CD4-positive, alpha-beta memory T cell (primary cell): ENCODE measurements around the gene IL17RB. TPM values are rescaled to one million over a fixed set of nuclear protein-coding genes. Genes with fewer than 3 reads are reported as not detected.

Source experiments
- CTCF ChIA-PET: fragments of 350-600 bp; sonication (Branson Sonifier 250); formaldehyde crosslinking; loops from one replicate; lab custom pipeline; 2021; ENCODE audit warnings: inconsistent platforms; ENCODE audit not compliant: partially characterized antibody; lab: Charles Lee
- POLR2A ChIA-PET: fragments of 350-600 bp; sonication (Branson Sonifier 250); formaldehyde crosslinking; loops from one replicate; lab custom pipeline; 2021; ENCODE audit not compliant: partially characterized antibody; lab: Charles Lee
- DNase-seq, 5 donors: peaks; one replicate each; pipeline versions ENCODE4 v3.0.0 to v3.0.0-alpha.2; 2020 to 2022; ENCODE audit warnings: mixed read lengths in 1 of 5
- H3K27ac ChIP-seq: one replicate; pipeline ENCODE4 v1.7.0; 2013; ENCODE audit warnings: low read depth, low read length
- H3K27me3 ChIP-seq: 2 replicates; pipeline ENCODE4 v1.7.0; 2013; ENCODE audit warnings: mild to moderate bottlenecking, low read length, moderate library complexity; ENCODE audit not compliant: insufficient read depth
- H3K36me3 ChIP-seq: 2 replicates; pipeline ENCODE4 v1.7.0; 2013; ENCODE audit warnings: mild to moderate bottlenecking, low read length, moderate library complexity; ENCODE audit not compliant: insufficient read depth
- H3K4me1 ChIP-seq: 2 replicates; pipeline ENCODE4 v1.7.0; 2013; ENCODE audit warnings: mild to moderate bottlenecking, low read length, moderate library complexity; ENCODE audit not compliant: insufficient read depth
- H3K4me3 ChIP-seq, 2 donors: one replicate each; pipeline ENCODE4 v1.7.0; 2013; ENCODE audit warnings: low read length in 2 of 2, mild to moderate bottlenecking in 1 of 2
- H3K9me3 ChIP-seq, 2 donors: one replicate each; pipeline ENCODE4 v1.7.0; 2013; ENCODE audit warnings: low read length in 2 of 2, control low read depth in 1 of 2; ENCODE audit not compliant: control insufficient read depth in 1 of 2
- H3K27ac Mint-ChIP-seq, 7 donors: one replicate each; pipeline ENCODE4 v1.8.0; 2020 to 2021; ENCODE audit warnings: mixed read lengths in 7 of 7, mild to moderate bottlenecking in 6 of 7, inconsistent platforms in 3 of 7, moderate library complexity in 3 of 7
- H3K27me3 Mint-ChIP-seq, 2 donors: one replicate each; pipeline ENCODE4 v1.8.0; 2020 to 2021; ENCODE audit warnings: mixed read lengths in 2 of 2
- H3K36me3 Mint-ChIP-seq, 2 donors: one replicate each; pipeline ENCODE4 v1.8.0; 2020 to 2021; ENCODE audit warnings: mixed read lengths in 2 of 2, inconsistent platforms in 1 of 2, mild to moderate bottlenecking in 1 of 2
- H3K4me1 Mint-ChIP-seq, 4 donors: one replicate each; pipeline ENCODE4 v1.8.0; 2020 to 2021; ENCODE audit warnings: mixed read lengths in 4 of 4, mild to moderate bottlenecking in 1 of 4
- H3K4me3 Mint-ChIP-seq, 8 donors: one replicate each; pipeline ENCODE4 v1.8.0; 2020 to 2021; ENCODE audit warnings: mixed read lengths in 8 of 8, mild to moderate bottlenecking in 7 of 8, moderate library complexity in 6 of 8, inconsistent platforms in 3 of 8
- H3K9me3 Mint-ChIP-seq, 8 donors: one replicate each; pipeline ENCODE4 v1.8.0; 2020 to 2021; ENCODE audit warnings: mixed read lengths in 8 of 8, mild to moderate bottlenecking in 5 of 8, inconsistent platforms in 3 of 8, moderate library complexity in 1 of 8
- intact Hi-C: fragments of 100-400 bp; cut with micrococcal nuclease; formaldehyde crosslinking; loops from one replicate; pipeline ENCODE4 v1.15.1; 2023
- polyA plus RNA-seq, 2 donors: library from polyadenylated mRNA; unstranded; fragments of 300-500 nt; fragmentation: Illumina TruSeq; gene quantifications; one replicate each; pipeline ENCODE4 v1.2.3, GENCODE V29; 2021
- total RNA-seq, 2 experiments: library from RNA; stranded (reverse); gene quantifications; one replicate each; pipeline ENCODE4 v1.2.3, GENCODE V29; 2021

Gene IL17RB
- total and polyA plus RNA-seq, 4 experiments from 2014 or later = 0.09 to 1.0 (median 0.76) TPM

- no peak overlapping the region for H3K27ac ChIP-seq
- no peak overlapping the region for H3K4me3 ChIP-seq
- intact Hi-C loops = no loop called here
- peaks cover 2 to 10% of the 10 kb centered on the region in 2 donors for H3K27me3 Mint-ChIP-seq
- no peaks in the 10 kb centered on the region for H3K27me3 ChIP-seq
- no peak for DNase-seq
- H3K36me3 ChIP-seq = no peaks in the 10 kb centered on the region
- no peaks in the 10 kb centered on the region for H3K4me1 Mint-ChIP-seq
- no peaks in the 10 kb centered on the region for H3K36me3 Mint-ChIP-seq
- no peaks in the 10 kb centered on the region for H3K9me3 Mint-ChIP-seq
- H3K4me1 ChIP-seq = no peaks in the 10 kb centered on the region
- POLR2A ChIA-PET = no interaction called here
- no peaks in the 10 kb centered on the region for H3K9me3 ChIP-seq
- CTCF ChIA-PET = no interaction called here
- H3K27ac Mint-ChIP-seq = no peak overlapping the region
- no peak overlapping the region for H3K4me3 Mint-ChIP-seq
Measured at GRCh38 chr3:53808496-53808895, 37.9 kb upstream of the IL17RB start.

- Mint-ChIP-seq H3K27ac (no peak overlapping the region), H3K27me3 (peaks cover 2 to 10% of the 10 kb centered on the region in 2 donors), H3K4me3 (no peak overlapping the region), H3K4me1 (no peaks in the 10 kb centered on the region), H3K9me3 (no peaks in the 10 kb centered on the region), H3K36me3 (no peaks in the 10 kb centered on the region)
- H3K4me3 ChIP-seq = no peak overlapping the region
- no peak overlapping the region for H3K27ac ChIP-seq
- H3K9me3 ChIP-seq = no peaks in the 10 kb centered on the region
- H3K27me3 ChIP-seq = no peaks in the 10 kb centered on the region
- CTCF ChIA-PET = no interaction called here
- no peak for DNase-seq
- POLR2A ChIA-PET = no interaction called here
- H3K4me1 ChIP-seq = no peaks in the 10 kb centered on the region
- intact Hi-C loops = no loop called here
- no peaks in the 10 kb centered on the region for H3K36me3 ChIP-seq
Measured at GRCh38 chr3:53809267-53809666, 37.1 kb upstream of the IL17RB start.

- H3K4me1 ChIP-seq = no peaks in the 10 kb centered on the region
- Mint-ChIP-seq H3K36me3 (no peaks in the 10 kb centered on the region), H3K27ac (no peak overlapping the region), H3K27me3 (peaks cover 2 to 8% of the 10 kb centered on the region in 2 donors), H3K4me3 (no peak overlapping the region), H3K9me3 (no peaks in the 10 kb centered on the region), H3K4me1 (no peaks in the 10 kb centered on the region)
- POLR2A ChIA-PET = no interaction called here
- no peak overlapping the region for H3K27ac ChIP-seq
- no peak overlapping the region for H3K4me3 ChIP-seq
- CTCF ChIA-PET = no interaction called here
- no peaks in the 10 kb centered on the region for H3K27me3 ChIP-seq
- intact Hi-C loops = no loop called here
- no peak for DNase-seq
- H3K36me3 ChIP-seq = no peaks in the 10 kb centered on the region
- H3K9me3 ChIP-seq = no peaks in the 10 kb centered on the region
Measured at GRCh38 chr3:53809764-53810400, 36.5 kb upstream of the IL17RB start.

GRCh38 chr3:53811143-53811927, 35.0 kb upstream of the IL17RB start:
- H3K27ac ChIP-seq = no peak overlapping the region
- no peaks in the 10 kb centered on the region for H3K27me3 ChIP-seq
- Mint-ChIP-seq H3K4me3 (no peak overlapping the region), H3K4me1 (no peaks in the 10 kb centered on the region), H3K9me3 (no peaks in the 10 kb centered on the region), H3K36me3 (no peaks in the 10 kb centered on the region), H3K27me3 (peaks cover 2 to 7% of the 10 kb centered on the region in 2 donors), H3K27ac (no peak overlapping the region)
- ChIA-PET POLR2A (no interaction called here), CTCF (no interaction called here)
- H3K36me3 ChIP-seq = no peaks in the 10 kb centered on the region
- no peaks in the 10 kb centered on the region for H3K9me3 ChIP-seq
- DNase-seq = no peak
- no peak overlapping the region for H3K4me3 ChIP-seq
- intact Hi-C loops = no loop called here
- H3K4me1 ChIP-seq = no peaks in the 10 kb centered on the region

GRCh38 chr3:53812434-53812833, 33.9 kb upstream of the IL17RB start:
- H3K9me3 Mint-ChIP-seq = no peaks in the 10 kb centered on the region
- H3K27me3 Mint-ChIP-seq = peaks cover 2 to 4% of the 10 kb centered on the region in 2 donors
- no peak for DNase-seq
- Histone ChIP-seq H3K27me3 (no peaks in the 10 kb centered on the region), H3K27ac (no peak overlapping the region), H3K4me1 (no peaks in the 10 kb centered on the region), H3K4me3 (no peak overlapping the region), H3K36me3 (no peaks in the 10 kb centered on the region), H3K9me3 (no peaks in the 10 kb centered on the region)
- intact Hi-C loops = no loop called here
- H3K4me3 Mint-ChIP-seq = no peak overlapping the region
- no peaks in the 10 kb centered on the region for H3K36me3 Mint-ChIP-seq
- no peaks in the 10 kb centered on the region for H3K4me1 Mint-ChIP-seq
- POLR2A ChIA-PET = no interaction called here
- no peak overlapping the region for H3K27ac Mint-ChIP-seq
- CTCF ChIA-PET = no interaction called here

DNA sequence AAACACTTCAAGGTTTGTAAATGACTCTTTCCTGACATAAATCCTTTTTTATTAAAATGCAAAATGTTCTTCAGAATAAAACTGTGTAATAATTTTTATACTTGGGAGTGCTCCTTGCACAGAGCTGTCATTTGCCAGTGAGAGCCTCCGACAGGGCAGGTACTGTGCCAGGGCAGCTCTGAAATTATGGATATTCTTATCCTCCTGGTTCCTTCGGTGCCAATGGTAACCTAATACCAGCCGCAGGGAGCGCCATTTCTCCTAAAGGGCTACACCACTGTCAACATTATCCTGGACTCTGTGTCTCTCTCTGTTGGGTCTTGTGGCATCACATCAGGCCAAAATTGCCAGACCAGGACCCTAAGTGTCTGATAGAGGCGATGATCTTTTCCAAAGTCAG, 33.1 kb upstream of the IL17RB start:
- intact Hi-C loops = no loop called here
- Mint-ChIP-seq H3K27me3 (peaks cover 4% of the 10 kb centered on the region in 2 donors), H3K9me3 (no peaks in the 10 kb centered on the region), H3K27ac (no peak overlapping the region), H3K4me1 (no peaks in the 10 kb centered on the region), H3K36me3 (no peaks in the 10 kb centered on the region), H3K4me3 (no peak overlapping the region)
- no peak for DNase-seq
- no peaks in the 10 kb centered on the region for H3K36me3 ChIP-seq
- no peak overlapping the region for H3K27ac ChIP-seq
- H3K9me3 ChIP-seq = no peaks in the 10 kb centered on the region
- no peaks in the 10 kb centered on the region for H3K27me3 ChIP-seq
- H3K4me3 ChIP-seq = no peak overlapping the region
- ChIA-PET CTCF (no interaction called here), POLR2A (no interaction called here)
- no peaks in the 10 kb centered on the region for H3K4me1 ChIP-seq

DNA sequence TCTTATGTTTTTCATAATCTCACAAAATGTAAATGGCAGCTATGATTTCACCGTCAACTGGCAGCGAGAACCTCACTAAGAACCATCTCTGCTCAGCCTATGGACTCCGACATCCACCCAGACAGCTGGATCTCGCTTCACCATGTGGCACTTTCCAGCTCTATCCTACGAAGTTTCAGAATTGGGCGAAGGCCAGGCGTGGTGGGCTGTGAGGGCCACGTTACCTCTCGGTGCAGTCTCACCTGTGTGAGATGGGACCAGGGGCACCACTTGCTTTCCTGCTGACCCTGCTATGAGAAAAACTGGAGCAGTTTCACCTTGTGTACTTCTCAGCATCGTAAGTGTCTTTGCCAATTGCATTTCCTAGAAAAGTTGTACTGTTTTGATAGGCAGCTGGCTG, 32.5 kb upstream of the IL17RB start:
- POLR2A ChIA-PET = no interaction called here
- H3K27me3 Mint-ChIP-seq = peaks cover 0 to 4% of the 10 kb centered on the region in 2 donors
- Histone ChIP-seq H3K27me3 (no peaks in the 10 kb centered on the region), H3K4me1 (no peaks in the 10 kb centered on the region), H3K27ac (no peak overlapping the region), H3K9me3 (no peaks in the 10 kb centered on the region), H3K36me3 (no peaks in the 10 kb centered on the region), H3K4me3 (no peak overlapping the region)
- intact Hi-C loops = no loop called here
- H3K27ac Mint-ChIP-seq = no peak overlapping the region
- no peak for DNase-seq
- H3K4me1 Mint-ChIP-seq = no peaks in the 10 kb centered on the region
- no peak overlapping the region for H3K4me3 Mint-ChIP-seq
- no peaks in the 10 kb centered on the region for H3K9me3 Mint-ChIP-seq
- CTCF ChIA-PET = no interaction called here
- no peaks in the 10 kb centered on the region for H3K36me3 Mint-ChIP-seq
